HG02623 (cell line): ENCODE data around the gene DGUOK.
"Not testable (repeated sequence)": the region's sequence is repeated elsewhere in the genome, so short reads cannot be mapped to it uniquely, and the experiment has no call there.

Source experiments
- ATAC-seq: cut with Tn5 transposase; IDR thresholded peaks from one replicate; pipeline ENCODE4 v1.9.1; 2021; ENCODE audit warnings: moderate library complexity; ENCODE audit not compliant: unreplicated experiment

DGUOK gene

DNA sequence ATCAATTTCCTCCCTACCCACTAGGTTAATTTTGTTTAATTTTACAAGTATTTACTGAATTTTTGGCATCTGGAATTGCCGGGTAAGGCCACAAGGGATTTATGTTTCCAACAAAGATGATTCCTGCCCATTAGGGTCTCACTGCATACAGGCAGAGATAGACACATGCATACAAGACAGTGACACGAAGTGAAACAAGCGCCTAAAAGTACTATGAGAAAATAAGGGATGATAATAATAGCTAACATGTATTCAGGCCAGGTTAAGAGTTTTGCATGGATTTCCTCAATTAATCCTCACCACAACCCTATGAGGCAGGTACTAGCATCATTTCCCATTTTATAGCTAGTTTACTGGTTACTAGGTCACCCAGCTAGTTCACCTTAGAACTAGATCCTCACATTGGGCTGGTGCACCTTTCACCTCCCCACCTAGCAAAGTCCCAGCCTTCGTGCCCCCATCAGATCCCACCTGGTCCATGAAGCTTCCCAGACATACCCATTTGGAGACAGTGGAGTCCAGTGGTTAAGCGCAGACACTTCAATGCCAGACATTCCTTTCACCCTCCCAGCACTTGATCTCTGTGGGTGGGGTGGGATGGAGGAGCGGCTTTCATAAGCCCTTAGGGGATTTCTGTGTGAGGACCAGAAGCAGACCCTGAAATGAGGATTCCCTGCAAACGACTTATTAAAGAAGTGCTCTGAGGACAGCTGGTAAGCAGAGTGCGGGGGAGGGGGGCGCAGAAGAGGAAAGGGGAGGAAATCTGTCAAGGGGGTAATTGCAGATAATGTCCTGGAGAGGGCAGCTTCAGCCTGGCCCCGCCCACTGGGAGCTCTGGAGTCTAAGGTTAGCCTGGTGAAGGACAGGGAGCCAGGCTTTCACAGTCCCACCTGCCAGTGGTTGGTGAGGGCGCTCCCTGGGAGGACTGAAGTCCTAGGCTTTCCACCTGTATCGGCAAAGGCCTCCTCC is 5.8 kb upstream of the DGUOK start:
- ATAC-seq, result no peak

DNA sequence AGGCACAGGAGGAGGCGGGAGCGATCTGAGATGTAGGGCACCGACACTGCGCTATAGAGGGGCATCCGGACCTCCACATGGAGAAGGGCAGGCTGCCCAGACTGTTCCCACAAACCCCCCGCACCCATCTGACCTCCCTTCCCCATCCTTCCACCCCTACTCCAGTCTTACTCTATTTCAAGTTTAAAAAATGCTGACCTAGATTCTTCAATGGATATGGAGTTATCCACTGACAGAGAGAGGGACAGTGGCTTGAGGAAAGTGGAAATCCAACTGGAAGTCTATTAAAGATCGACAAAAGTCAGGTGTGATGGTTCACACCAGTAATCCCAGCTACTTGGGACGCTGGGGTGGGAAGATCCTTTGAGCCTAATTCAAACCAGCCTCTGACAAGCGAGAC is 5.1 kb upstream of the DGUOK start:
- ATAC-seq, result no peak

- ATAC-seq, result no peak
Measured at GRCh38 chr2:73922681-73923080, 4.0 kb upstream of the DGUOK start.

- no peak for ATAC-seq
Measured at GRCh38 chr2:73925033-73925704, 1.5 kb upstream of the DGUOK start.

DNA sequence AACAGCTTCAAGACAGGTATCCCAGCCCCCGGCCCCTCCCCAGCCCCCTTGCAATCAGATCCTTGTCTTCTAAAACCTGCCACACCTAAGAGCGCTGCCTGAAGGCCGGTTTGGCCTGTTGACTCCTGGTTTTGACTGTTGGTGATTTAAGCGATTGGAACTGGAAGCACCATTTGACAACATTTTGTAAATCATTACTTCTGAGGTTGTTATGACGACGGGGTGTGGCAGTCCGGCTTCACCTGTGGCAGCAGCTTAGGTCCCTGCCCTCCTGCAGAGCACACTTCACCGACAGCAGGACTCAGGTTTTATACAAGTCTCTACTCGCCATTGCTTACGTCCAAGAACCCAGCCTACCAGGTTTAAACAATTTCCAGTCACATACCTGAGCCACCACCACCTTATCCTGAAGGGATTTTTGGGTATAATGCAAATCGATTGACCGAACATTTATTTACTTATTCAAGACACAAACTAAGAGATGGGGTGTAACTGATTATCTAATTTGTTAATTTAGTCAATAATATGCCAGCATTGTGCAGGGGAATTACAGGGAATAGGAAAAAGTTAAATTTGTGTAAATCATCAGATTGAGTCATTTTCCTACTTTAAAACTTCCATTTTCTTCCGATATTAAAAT is 707 bp upstream of the DGUOK start:
- no peak for ATAC-seq

GRCh38 chr2:73927344-73927743 is 664 bp downstream of the DGUOK start:
- no peak for ATAC-seq

- no peak for ATAC-seq
Measured at GRCh38 chr2:73928963-73929347, 2.3 kb downstream of the DGUOK start.

GRCh38 chr2:73930386-73930785 is 3.7 kb downstream of the DGUOK start:
- no peak for ATAC-seq

DNA sequence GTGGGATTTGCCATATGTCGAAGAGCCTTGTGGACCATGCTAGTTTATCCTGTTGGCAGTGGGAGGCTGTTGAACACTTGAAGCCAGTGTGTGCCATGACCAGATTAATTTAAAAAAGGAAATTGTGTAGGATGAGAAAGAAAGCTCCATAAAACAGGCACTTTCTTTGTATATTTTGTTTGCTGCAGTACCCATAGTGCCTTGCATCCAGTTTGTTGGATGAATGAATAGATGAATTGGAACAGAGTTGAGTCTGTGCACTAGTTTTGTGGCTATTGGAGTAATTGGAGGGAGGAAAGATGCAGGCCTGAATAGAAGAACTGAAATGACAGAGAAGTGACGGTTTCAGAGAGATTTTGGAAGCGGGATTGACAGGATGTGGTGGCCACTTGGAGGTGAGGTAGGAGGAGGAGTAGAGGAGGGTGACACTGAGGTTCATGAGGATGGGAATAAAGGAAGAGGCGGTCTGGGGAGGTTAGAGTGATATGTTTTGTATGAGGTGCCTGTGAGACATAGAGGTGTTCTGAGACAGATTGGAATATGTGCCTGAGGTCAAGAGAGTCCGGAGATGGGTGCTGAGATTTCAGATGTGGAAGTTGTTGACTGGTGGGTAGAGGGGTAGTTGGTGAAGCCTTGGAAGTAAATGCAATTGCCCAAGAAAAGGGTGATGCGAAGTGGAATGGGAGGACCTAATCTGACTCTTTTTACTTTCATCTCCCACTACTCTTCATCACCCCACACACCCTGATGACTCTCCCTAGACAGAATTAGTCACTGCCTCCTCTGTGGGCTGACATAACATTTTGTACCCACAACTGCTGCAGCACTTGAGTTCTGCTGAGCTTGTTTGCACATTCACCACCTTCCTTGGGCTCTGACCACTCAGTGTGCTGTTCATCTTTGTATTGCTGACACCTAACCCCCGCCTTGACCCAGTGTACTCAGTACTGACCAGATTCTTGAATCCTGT is 5.1 kb downstream of the DGUOK start:
- ATAC-seq, result no peak

- no peak for ATAC-seq
Measured at GRCh38 chr2:73933194-73933593, 6.5 kb downstream of the DGUOK start.

- ATAC-seq, result no peak
Measured at GRCh38 chr2:73935641-73936040, 9.0 kb downstream of the DGUOK start.

DNA sequence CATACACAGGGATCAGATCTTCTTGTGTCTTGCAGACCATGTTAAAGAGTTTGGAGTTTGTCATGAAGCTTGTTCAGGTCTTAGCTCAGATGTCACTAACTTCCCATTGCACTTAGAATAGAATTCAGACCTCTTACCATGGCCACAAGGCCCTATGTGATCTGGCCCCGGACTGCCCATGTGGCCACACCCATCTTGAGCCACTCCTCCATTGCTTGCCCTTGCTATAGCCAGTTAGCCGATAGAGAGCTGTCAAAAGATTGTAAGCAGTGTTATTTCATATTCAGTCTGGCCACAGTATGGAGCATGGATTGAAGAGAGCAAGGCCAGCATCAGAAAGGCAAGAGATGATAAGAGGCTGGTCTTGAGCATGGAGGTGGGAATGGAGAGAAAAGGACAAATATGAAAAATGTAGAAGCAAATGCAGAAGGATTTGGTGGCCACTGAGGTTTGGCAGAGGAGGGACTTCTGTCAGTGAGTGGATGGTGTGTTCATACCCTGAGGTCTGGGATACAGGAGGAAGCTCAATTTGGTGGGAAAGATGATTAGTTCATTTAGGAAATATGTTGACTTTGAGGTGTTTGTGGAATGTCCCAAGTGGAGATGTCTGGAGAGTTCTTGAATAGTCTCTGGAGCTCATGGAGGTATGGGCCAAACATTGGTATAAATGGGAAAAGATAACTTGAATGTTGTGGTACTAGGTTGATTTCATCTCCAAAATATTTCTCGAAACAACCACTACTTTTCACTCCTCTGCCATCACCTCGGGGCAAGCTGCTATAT is 10.6 kb downstream of the DGUOK start:
- ATAC-seq, result no peak

DNA sequence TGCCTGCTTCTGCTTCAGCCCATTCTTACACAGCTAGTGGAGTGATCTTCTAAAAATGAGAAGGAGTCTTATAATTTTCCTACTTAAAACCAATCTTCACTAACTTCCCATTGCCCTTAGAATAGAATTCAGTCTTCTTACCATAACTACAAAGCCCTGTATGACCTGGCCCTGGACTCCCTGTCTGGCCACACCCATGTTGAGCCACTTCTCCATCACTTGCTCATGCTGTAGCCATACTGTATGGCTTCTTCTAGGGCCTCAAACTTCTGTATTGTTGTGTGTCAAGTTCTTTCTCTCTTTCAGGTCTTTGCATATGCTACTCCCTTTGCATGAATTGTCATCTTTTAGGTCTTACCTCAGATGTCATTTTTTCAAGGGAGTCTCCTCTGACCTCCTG is 11.2 kb downstream of the DGUOK start:
- ATAC-seq, result no peak

DNA sequence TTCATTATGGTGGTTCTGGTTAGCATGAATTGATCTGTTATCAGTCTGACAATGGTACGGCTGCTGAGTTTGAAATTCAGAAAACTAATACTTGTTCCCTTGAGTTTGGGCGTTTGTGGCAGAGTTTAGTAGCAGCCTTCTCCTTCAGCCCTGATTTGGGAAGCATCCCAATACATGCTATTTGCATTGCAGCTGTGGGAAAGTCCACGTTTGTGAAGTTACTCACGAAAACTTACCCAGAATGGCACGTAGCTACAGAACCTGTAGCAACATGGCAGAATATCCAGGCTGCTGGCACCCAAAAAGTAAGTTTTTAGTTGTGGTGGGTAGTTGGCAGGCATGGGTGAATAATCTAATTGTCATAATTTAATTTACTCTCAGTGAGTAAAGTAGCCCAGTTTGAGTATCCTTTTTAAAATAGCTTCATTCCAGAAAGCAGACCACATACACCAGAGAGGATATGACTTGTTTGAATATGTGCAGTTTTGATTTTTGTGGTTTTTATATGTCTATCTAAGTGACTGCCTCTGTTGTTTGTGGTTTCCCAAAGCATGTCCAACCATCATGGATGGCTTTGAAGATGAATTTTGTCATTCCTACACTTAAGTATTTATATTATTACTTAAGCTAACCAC is 12.2 kb downstream of the DGUOK start:
- no peak for ATAC-seq

DNA sequence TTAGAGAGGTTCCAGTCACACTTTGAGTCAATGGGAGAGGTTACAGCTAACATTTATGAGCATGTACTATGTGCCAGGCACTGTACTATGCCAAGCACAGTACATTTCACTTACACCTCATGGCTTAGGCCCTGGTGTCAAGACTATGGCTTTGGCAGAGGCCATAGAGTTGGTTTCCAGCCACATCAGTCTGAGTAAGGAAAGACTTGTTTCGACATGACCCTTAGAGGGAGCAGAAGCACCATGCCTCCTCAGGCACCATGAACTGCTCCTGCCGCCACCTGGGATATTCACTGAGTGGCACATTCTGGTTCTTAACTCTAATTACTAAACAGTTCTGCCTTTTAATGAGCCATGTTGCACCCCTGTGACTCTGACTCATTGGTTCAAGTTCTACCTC is 12.7 kb downstream of the DGUOK start:
- ATAC-seq, result no peak

DNA sequence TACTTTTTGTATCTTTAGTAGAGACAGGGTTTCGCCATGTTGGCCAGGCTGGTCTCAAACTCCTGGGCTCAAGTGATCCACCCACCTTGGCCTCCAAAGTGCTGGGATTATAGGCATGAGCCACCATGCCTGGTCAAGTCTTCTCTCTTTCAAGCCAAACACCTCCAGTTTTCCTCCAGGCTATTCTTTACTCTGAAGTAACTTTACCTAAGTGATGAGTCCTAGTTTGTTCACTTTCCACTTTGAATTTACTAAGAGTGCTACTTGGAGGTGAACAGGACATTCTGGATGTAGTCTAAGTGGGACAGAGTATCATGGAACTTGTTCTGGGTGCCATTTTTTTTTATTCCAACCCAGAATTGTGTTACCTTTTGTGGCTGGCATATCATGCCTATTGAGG is 13.4 kb downstream of the DGUOK start:
- ATAC-seq, result not testable (repeated sequence)

GRCh38 chr2:73942664-73943063 is 16.0 kb downstream of the DGUOK start:
- no peak for ATAC-seq

DNA sequence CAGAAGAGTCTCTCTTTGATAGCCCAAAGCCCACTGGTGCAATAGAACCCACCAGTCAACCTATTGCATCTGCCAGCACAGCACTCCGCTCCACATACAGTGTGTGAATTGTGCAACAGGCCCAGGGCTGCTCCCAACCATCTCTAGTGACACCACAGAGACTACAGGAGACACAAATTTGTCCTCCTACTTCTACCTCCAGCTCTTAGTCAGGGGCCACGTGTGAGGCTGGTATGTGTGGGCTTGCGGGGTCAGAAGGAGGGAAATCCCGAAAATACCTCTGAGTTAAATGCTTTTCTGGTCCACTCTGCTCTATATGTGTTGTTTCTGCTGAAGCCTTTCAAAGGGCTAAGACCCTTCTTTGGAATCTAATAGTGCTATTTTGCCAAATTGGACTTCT is 18.0 kb downstream of the DGUOK start:
- ATAC-seq, result no peak

DNA sequence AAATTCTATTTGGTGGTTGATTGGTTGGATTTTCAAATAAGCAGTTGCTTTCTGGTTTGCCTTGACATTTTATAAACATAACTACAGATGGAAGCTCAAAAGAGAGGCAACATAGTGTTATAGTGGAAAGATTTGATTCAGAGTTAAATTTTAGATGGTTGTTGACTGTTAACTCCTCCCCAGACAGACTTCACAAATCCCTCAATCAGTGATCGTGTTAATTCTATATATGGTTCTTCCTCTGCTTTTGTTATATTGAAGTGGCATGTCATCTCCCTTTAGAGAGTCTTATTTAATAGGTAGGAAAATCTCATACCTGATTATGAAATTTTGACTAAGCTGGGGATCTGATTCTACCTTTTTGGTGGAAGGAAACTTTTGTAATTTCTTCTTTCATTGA is 19.5 kb downstream of the DGUOK start:
- ATAC-seq, result no peak
